CD4-positive, alpha-beta T cell treated with Interleukin-1 beta for 1 hour (primary cell): Measurements from ENCODE around the gene GCA.

Source experiments
- DNase-seq, 2 donors: peaks; one replicate each; pipeline ENCODE4 v3.0.0-alpha.2; 2020 to 2022

GCA gene

GRCh38 chr2:162328424-162329157 lies 15.3 kb upstream of the GCA start:
- DNase-seq = no peak

- DNase-seq = no peak
Measured at GRCh38 chr2:162330881-162331280, 13.1 kb upstream of the GCA start.

DNA sequence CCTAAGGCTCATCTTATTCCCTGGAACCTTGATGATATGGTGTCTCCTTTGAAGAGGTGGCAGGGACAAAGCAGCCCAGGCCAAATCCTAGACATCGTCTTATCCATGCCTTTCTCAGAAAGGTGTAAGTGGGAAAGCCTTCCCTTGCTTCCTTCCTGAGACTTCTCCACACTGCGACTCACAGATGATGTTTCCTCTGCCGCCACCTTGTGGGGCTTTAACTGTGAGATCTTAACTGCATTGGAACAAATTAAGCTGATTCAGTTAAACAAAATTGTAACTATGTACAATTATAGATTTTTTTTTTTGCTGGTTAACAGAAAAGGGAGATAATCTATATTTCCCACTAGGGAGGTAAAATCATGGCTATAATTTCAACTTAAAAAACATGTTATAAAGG lies 10.0 kb upstream of the GCA start:
- peak in 1 of 2 donors; percentile 34 for DNase-seq

GRCh38 chr2:162337868-162338267 lies 6.1 kb upstream of the GCA start:
- no peak for DNase-seq

- no peak for DNase-seq
Measured at GRCh38 chr2:162340822-162341221, 3.1 kb upstream of the GCA start.

- DNase-seq = no peak
Measured at GRCh38 chr2:162342321-162342720, 1.6 kb upstream of the GCA start.

GRCh38 chr2:162342841-162343240 lies 1.1 kb upstream of the GCA start:
- DNase-seq = no peak

DNA sequence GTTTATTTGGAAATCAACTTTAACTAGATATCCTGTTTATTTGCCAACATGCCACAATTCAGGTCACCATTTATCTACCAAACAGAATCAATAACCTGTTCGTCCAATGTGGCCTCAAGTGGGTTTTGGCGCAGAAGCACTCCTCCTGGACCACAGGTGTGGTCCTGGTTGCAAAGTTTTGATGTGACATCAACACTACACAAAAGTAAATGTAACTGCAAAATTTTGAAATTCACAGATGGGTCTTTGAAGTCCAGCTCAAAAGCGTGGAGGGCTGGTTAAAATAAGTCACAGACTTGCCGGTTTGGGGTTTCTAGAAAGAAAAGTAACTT lies 474 bp upstream of the GCA start:
- no peak for DNase-seq

DNA sequence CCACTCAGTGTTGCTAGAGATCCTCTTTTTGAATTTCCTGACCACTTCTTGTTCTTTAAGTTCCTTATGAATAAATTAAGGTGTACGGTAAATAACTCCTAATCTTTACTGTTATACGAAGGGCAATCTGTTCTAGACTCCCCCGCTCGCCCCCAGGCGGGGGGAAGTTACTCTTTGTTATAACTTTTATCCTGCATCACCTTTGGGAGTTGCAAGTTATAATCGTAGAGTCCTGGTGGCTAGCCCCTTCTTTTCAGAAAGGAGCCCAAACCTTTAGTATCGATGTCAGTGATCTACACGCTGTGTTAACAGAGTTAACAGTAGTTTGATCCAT lies 652 bp downstream of the GCA start:
- DNase-seq = no peak

DNA sequence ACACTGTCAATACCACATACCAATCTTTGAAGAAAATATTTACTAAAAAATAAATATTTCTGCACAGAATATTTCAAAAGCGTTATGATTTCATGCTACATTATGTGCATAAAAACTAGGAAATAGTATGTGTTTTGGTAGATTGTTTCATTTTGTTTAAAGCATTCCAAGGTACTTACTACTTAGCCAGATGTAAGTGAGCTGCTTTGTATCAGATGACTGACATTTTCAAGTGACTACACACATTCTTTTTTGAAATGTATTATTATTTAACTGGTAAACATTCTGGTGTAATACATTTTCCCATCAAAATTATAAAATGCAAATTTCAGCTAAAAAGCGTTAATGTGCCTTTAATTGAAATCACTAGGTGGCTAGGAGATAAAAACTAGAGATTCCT lies 21.5 kb downstream of the GCA start:
- DNase-seq = no peak

DNA sequence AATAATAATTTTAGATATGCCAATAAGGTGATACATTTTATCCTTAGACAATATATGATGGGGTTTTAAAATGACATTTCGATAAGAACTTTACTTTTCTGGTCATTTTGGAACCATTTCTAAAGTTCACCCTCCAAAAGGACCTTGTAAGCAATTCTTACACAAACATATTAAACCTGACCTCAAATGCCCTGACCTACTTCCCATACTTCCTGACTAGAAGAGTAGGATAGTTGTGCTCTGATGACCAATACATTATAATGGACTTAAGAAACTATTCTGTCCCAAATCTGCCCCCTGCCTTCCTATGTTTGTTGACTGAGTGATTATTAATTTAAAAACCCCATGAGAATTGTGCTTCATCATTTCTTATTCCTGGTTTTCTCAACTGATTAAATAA lies 24.6 kb downstream of the GCA start:
- no peak for DNase-seq

GRCh38 chr2:162369551-162369950 lies 25.6 kb downstream of the GCA start:
- DNase-seq = no peak

- no peak for DNase-seq
Measured at GRCh38 chr2:162370931-162371330, 27.0 kb downstream of the GCA start.

- no peak for DNase-seq
Measured at GRCh38 chr2:162372818-162373217, 28.9 kb downstream of the GCA start.

GRCh38 chr2:162379719-162380580 lies 36.0 kb downstream of the GCA start:
- no peak for DNase-seq

- DNase-seq = no peak
Measured at GRCh38 chr2:162381851-162382250, 37.9 kb downstream of the GCA start.

DNA sequence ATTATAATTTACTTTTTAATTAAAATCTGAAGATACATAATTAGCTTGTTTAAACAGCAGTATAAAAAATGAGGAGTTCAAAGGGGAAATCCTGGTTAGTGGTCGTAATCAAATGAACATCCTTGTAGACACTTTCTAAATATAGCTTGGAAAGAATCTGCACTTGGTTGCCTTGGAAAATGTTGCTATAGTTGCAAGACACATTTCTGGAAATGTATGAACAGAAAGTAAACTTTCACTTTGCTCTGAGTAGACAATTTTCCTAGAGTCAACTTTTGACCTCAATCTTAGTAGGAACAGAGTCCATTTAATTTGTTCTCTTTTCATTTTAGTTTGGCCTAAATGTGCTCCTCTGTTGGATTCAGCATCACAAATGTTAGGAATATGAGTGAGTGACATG lies 38.3 kb downstream of the GCA start:
- no peak for DNase-seq

DNA sequence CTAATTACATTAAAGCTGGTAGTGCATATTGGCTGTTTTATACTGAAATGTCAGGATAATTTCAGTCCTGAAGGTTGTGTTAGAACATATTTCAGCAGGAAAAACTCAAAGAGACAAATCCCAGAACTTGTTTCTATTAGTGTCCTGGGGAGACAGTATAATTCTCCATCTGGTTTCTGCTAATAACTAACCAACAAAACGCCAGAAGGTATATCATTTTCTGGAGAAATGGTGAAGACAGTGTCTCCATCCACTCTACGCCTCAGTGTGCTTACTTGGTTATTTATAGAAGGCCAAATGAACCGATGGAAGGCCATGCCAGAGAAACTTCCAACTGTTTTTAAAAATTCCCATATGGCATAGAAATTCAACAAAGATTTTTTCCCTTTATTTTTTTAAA lies 41.6 kb downstream of the GCA start:
- DNase-seq = no peak

DNA sequence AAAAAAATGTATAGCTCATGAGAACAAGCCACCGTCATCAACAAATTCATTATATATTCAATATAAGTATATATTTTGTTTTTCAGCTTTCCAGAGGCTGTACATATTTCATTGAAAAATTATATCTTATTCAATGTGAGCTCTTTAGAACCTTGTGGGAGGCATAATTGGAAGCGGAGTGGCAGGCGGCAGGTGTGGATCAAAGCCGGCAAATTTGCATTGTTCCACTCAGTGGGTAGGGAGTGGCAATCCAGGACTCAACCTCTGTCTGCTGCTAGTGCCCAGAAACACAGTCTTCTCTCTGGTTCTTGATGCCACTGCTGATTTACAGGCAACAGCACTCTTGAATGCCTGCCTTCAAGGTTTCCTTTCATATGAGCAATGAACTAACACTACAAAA lies 46.9 kb downstream of the GCA start:
- no peak for DNase-seq

DNA sequence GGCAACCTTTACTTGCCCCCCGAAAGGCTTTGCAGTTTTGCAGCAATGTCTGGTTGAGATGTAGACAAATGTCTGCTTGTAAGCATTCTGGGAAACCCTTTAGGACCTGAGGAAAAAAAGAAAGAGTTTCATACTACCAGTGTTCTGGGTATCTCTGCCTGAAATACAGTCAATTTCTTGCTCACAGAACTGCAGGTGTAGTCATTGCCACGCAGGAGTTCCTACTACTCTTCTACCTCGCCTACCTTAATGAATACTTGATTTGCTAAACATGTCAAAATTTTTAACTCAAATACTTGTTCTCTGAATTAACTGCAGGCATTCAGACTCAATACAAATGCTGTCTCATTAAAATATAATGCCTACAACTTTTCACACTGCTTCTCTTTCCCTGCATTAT lies 56.4 kb downstream of the GCA start:
- DNase-seq = no peak

GRCh38 chr2:162401871-162402270 lies 57.9 kb downstream of the GCA start:
- DNase-seq = no peak

DNA sequence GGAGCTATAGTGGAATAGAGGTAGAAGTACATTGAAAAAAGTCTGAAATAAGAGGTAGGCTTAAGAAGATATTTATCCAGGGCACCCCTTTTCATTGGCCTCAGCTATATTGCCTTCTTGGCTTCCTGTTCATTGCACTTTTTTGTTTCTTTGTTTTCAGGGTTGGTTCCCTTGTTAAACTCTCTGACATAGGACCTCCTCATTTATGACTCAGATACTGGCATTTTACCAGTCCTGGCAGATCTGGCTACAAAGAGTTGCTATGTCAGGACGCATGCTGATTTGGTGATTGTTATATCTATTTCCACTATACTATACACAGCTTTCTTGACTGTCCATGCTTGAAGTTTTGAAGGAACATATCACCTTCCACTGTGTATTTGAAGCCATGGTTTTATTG lies 60.0 kb downstream of the GCA start:
- no peak for DNase-seq
